Endometrial microvascular endothelial cells (primary cell): ENCODE data around the gene SNAPC2. TPM values are rescaled to one million over a fixed set of nuclear protein-coding genes. Genes with fewer than 3 reads are reported as not detected.
"Not testable (repeated sequence)": the region's sequence is repeated elsewhere in the genome, so short reads cannot be mapped to it uniquely, and the experiment has no call there.

Source experiments
- in situ Hi-C: cut with HindIII; loops from 2 replicates; pipeline ENCODE4 v1.10.0; 2017; ENCODE audit warnings: low sequenced_read_pairs, low pct_unique_long_range_greater_than_20kb; ENCODE audit errors: inconsistent ontology term
- total RNA-seq: library from RNA; depleted of rRNA; stranded (reverse); fragments of >200 nt; gene quantifications from one replicate; pipeline ENCODE4 v1.2.3, GENCODE V29; 2015; ENCODE audit errors: inconsistent ontology term

Gene SNAPC2
- total RNA-seq, 1 donor from 2014 or later: 46.8 TPM

DNA sequence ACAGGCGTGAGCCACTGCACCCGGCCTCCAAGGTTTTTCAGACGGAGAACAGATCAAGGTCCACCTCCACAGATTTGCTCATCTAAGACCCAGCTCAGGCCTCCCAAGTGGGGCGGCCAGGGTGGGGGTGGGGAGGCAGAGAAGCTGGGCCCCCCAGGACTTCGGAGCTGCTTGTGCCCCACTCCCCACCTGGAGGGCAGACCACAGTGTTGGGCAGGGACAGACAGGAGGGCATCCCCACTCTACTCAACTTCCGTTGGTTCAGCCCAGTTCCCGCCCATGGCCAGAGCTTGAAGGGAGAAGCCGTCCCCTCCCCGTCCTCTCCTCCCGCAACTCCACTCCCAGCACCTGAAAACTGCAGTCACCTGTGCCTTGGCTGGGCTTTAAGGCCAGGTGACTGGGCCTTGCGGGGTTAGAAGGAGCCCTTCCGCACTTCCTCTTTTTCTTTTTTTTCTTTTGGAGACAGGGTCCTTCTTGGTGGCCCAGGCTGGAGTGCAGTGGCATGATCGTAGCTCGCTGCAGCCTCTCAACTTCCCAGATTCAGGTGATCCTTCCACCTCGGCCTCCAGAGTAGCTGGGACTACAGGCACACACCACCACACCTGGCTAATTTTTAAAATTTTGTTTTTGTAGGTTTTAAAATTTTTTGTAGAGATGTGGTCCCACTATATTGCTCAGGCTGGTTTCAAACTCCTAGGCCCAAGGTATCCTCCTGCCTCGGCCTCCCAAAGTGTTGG is 32.6 kb upstream of the SNAPC2 start:
- in situ Hi-C loops: no loop called here

DNA sequence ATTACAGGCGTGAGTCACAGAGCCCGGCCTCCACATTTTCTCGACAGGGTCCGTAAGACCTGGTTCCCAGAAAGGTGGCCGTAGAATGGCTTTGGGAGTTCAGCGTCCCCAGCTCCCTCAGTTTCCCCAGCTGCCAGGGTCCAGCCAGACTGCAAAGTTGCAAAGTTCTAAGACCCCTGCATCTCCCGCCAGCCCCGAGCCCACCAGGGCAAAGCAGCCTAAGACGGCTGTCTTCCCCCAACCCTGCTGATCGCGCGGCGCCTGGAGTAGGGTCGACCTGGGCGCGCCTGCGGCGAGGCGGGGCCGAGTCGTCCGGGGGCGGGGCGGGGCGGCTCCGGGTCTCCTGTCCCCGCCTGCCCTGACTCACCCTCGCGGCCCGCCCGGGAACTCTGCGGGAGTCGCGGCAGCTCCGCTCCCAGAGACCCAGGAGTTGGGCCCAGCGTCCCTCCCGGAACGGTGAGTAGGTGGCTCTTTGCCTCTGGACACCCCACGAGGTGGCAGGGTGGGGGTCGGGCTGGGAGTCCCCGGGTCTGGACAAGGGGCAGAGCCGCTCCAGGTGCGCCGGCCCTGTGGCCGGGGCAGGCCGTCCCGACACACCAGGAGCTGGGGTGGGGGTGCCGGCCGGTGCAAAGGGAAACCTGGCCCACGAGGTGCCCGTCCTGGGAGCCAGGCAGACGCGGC is 31.9 kb upstream of the SNAPC2 start, which contains the start of gene LRRC8E:
TSS of gene LRRC8E (plus strand) at position 366 of the 681 bp plus-strand sequence. CDS start 7,094 bp downstream, outside the sequence.
- in situ Hi-C loops: no loop called here

DNA sequence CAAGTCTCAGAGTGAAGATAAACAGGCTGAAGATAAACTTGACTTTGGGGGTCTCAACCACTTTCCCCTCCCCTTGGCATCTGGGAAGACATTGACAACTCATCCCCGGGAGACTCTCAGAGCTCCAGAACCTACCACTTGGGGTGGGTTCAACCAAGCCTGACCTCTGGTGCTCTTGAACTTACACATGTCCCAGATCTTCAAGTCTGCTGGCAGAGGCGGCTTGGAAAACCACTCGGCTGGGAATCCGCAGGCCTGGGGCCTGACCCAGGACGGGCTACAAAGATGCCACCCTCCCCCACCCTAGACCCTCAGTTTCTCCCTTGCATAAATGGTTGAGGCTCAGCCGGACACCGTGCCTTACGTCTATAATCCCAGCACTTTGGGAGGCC is 31.3 kb upstream of the SNAPC2 start:
- in situ Hi-C loops: no loop called here

DNA sequence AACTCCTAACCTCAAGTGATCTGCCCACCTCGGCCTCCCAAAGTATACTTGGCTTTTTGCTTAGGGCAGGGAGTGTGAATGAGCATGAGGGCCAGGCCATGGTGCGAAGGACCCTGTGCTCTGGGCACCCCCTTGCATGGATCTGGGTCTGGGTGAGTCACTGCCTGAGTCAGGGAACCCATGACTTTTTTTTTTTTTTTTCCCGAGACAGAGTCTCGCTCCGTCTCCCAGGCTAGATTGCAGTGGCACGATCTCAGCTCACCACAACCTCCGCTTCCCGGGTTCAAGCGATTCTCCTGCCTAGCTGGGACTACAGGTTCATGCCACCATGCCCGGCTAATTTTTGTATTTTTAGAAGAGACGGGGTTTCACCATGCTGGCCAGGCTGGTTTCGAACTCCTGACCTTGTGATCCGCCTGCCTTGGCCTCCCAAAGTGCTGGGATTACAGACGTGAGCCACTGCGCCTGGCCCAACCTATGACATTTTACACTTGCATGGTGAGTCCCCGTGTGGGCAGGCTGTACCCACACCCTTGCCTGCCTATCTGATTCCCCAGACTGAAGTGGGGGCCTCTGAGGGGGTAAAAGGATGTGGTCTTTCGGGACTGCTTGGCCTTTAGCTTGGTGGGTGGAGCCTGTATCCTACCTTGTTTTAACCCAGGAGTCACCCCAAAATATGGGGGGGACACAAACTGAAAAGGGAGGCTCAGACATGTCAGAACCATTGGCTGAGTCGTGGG is 26.6 kb upstream of the SNAPC2 start:
- in situ Hi-C loops: not testable (repeated sequence)

DNA sequence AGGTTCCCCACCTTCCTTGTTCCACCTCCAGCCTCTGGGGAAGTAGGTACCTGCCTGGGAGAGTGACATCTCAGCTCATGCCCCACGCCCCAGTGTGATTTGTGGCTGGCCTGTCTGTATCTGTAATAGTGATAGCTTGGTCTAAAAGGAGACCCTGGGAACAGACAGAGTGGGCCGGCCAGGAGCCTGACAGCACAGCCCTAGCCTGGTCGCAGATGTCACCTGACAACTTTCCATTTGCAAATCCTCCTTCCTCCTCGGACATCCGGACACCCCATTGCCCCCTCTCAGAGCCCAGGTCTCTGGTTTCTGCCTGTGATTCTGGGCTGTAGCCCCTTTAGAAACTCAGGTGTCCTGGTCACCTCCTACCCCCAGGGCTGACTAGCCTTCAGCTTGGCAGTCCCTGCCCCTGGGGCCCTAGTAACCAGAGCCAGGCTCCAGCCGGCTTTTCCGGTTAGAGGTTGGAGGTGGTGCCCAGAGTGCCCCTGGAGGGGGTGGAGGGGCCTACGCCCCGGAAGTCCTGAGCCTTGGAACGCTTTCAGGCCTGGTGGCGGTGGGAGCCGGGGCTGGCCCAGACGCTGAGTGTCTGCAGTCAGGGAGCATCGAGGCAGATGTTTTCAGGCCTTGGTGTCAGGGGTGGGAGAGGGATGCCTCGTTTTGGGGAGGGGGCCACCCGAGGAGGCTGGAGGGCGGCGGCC is 25.4 kb upstream of the SNAPC2 start:
- in situ Hi-C loops: no loop called here

DNA sequence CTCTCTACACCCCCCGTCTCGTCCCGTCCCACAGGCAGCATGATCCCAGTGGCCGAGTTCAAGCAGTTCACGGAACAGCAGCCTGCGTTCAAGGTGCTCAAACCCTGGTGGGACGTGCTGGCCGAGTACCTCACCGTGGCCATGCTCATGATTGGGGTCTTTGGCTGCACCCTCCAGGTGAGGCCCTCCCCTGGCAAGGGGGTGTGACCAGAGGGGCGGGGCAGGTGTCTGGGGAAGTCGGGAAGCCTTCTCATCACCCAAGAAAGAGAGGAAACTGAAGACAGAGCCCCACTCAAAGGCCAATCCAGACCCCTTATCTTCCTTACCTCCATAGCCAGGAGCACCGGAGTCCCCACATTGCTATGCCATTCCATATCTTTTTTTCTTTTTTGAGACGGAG is 24.6 kb upstream of the SNAPC2 start:
- in situ Hi-C loops: no loop called here

DNA sequence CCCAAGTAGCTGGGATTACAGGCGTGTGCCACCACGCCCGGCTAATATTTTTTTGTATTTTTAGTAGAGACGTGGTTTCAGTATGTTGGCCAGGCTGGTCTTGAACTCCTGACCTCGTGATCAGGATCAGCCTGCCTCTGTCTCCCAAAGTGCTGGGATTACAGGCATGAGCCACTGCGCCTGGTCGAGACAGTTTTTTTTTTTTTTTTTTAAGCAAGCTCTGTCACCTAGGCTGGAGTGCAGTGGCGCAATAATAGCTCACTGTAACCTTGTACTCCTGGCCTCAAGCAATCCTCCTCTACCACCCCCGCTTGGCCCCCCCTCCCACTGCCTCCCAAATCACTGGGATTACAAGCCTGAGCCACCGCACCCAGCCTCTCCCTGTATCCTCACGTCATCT is 22.8 kb upstream of the SNAPC2 start:
- in situ Hi-C loops: no loop called here

DNA sequence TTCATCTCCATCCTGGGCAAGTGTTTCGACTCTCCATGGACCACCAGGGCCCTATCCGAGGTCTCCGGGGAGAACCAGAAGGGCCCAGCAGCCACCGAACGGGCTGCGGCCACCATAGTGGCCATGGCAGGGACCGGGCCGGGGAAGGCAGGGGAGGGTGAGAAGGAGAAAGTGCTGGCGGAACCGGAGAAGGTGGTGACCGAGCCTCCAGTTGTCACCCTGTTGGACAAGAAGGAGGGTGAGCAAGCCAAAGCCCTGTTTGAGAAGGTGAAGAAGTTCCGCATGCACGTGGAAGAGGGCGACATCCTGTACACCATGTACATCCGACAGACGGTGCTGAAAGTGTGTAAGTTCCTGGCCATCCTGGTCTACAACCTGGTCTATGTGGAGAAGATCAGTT is 21.2 kb upstream of the SNAPC2 start:
- in situ Hi-C loops: no loop called here

DNA sequence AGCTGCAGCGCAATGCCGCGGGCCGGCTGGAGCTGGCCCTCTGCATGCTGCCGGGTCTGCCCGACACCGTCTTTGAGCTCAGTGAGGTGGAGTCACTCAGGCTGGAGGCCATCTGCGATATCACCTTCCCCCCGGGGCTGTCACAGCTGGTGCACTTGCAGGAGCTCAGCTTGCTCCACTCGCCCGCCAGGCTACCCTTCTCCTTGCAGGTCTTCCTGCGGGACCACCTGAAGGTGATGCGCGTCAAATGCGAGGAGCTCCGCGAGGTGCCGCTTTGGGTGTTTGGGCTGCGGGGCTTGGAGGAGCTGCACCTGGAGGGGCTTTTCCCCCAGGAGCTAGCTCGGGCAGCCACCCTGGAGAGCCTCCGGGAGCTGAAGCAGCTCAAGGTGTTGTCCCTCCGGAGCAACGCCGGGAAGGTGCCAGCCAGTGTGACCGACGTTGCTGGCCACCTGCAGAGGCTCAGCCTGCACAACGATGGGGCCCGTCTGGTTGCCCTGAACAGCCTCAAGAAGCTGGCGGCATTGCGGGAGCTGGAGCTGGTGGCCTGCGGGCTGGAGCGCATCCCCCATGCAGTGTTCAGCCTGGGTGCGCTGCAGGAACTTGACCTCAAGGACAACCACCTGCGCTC is 20.3 kb upstream of the SNAPC2 start:
- in situ Hi-C loops: no loop called here

DNA sequence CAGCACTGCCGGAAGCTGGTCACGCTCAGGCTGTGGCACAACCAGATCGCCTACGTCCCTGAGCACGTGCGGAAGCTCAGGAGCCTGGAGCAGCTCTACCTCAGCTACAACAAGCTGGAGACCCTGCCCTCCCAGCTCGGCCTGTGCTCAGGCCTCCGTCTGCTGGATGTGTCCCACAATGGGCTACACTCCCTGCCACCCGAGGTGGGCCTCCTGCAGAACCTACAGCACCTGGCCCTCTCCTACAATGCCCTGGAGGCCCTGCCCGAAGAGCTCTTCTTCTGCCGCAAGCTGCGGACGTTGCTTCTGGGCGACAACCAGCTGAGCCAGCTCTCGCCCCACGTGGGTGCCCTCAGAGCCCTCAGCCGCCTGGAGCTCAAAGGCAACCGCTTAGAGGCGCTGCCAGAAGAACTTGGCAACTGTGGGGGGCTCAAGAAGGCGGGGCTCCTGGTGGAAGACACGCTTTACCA is 19.7 kb upstream of the SNAPC2 start:
- in situ Hi-C loops: no loop called here

DNA sequence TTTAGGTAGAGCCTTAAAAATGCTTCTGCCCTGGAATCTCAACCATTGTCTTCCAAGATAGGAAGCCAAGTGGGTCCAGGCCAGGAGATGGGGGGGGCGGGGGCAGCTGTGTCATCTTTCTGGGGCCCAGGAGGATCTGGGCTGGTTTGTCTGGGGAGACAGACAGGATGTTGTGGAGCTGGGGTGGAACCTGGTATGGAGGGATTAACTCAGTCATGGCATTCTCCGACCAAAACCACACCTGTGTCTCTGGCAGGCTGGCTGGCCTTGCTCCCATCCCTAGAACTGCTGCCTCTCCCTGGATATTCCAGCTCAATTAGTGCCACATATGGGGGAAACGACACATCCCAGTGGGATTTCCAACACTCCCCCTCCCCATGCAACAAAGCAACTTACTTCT is 19.2 kb upstream of the SNAPC2 start:
- in situ Hi-C loops: no loop called here

DNA sequence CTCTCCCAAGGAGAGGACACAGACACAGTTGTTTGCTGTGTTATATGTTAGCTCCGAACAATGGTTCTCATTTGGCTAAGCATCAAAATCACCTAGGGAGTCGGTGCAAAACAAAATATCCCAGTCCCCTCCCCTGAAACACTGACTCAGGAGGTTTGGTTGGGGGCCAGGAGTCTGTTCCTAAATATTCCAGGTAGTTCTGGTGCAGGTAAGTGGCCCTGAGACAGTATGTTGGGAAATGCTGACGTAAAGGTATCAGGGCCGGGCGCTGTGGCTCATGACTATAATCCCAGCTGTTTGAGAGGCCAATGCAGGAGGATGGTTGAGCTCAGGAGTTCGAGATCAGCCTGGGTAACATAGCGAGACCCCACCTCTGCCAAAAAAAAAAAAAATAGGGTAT is 18.8 kb upstream of the SNAPC2 start:
- in situ Hi-C loops: no loop called here

DNA sequence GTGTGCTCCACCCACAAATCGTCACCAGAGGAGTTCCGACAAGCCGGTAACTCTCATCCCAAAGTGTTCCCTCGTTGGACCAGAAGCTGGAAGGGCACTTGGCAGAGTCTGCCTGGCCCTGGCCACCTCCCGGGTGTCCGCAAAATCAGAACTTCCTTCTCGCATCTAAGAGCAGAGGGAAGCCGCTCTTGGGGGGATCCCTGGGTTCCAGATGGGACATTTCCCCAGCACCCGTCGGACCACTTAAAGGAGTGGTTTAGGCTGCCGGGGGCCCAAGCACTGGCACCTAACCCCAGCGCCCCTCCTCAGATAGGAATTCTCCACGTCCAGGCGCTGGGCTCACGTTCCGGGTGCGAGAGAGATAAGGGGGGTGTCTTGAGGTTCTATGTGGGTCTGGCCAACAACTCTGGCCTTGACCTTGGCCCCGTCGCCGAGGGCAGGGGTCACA is 17.3 kb upstream of the SNAPC2 start:
- in situ Hi-C loops: no loop called here

DNA sequence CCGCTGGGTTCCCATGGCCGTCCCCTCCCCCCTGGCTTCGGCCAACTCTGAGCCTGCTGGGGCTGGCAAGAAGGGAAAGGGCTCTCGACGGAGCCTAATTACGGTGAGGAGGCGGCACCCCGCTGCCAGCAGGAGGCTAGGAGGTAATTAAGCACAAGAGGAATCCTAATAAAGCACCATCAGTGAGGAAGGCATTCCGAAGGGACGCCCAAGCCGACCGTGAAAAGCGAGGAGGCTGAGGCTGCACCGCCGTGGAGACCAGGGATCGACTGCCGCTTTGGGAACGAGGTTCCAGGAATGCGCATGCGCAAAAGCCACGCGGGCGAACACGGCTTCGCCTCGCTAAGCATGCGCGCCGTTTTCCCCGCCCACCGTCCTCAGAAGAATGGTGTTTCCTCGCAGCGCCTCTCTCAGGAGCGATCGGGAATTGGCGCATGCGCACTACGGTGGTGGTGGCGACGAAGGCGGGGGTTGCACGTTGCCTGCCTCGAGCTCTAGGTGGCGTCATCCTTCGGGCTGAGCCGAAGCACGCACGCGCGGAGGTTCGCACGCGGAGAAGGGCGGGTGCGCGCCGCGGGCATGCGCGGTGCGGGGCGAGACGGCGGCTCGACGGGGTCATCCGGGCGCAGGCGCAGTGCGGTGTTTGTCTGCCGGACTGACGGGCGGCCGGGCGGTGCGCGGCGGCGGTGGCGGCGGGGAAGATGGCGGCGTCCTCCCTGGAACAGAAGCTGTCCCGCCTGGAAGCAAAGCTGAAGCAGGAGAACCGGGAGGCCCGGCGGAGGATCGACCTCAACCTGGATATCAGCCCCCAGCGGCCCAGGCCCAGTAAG is 16.7 kb upstream of the SNAPC2 start, which contains the start of gene MAP2K7:
TSS of gene MAP2K7 (plus strand) at position 634 of the 830 bp plus-strand sequence. CDS start at position 702, 68 bp downstream.
- in situ Hi-C loops: no loop called here

DNA sequence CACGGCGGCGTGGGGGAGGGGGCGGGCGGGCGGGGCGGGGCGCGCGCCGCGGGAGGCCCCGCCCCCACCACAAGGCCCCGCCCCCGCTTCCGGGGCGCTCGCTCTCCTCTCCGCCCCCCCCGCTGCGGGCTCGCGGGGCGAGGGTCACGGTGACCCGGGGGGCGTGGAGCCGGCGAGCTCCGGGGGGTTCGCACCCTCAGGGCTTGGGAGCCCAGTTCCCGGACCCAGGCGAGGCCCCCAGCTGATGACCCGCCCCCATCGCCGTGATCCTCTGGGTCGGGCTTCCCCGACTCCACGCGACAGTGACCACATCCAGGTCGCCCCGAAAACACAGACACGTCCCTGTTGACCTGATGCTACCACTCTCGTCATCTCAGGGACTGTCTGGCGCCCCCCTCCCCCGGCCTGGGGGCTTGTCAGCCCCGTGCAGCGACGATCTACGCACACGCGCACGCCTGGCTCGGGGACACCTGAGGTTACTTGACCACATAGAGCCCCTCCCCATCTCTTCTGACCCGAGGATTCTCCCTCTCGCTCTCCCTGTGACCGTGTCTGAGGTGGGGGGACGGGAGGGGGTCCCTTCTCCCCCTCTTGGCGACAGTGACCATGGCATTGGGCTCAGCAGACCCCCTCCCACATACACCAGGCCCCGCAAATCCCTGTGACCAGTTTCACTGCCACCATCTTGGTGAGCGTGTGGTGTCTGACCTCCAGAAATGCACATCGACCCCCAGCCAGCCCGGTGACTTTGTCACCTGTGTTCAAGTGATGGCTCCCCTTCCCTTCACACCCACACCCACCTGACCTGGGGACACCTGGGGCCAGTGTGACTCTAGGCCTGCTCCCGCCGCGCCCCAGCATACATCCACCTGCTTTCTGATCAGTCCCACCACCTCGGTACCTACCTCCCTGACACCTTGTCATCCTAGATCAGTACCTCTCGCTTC is 15.8 kb upstream of the SNAPC2 start:
- in situ Hi-C loops: no loop called here

DNA sequence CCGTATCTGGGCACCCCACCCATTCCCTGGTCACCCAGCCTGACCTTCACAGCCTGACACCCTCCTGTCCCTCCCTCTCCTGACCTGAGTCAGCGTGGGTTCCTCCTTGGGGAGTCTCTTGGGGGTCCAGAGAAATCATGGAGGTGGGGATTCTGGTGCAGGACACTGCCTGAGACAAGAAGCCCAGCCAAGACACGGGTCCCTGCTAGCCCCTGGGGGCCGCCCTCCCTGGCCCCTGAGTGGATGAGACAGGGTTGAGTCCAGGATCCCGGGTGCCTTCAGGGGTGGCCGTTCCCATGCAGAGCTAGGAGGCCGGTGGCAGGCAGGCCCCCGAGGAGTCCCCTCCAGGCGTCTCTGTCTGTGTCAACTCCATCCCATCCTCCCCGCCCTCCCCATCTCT is 14.9 kb upstream of the SNAPC2 start:
- in situ Hi-C loops: no loop called here

DNA sequence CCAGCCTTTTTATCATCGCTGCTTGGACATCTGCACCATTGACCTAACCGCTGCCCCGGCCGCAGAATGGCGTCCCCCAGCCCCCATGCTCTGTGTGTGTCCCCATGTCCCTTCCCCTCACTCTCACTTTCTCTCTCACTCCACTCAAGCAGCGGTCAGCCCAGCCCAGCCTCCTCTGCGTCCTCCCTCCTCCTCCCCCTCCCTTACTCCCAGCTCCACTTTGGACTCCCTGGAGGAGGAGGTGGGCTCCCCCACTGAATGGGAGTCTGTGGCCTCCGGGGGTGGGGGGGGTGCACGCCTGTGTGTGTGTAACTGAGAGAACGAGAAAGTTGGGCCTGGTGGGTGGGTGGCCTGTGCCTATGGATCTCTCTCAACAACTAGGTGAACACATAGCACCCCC is 14.3 kb upstream of the SNAPC2 start:
- in situ Hi-C loops: no loop called here
